Stromal cell of bone marrow (primary cell): Measurements from ENCODE around the gene ARID3B.
"Not testable (repeated sequence)": the region's sequence is repeated elsewhere in the genome, so short reads cannot be mapped to it uniquely, and the experiment has no call there.

ENCODE experiments used
- DNase-seq: peaks from one replicate; pipeline ENCODE4 v3.0.0-alpha.2; 2012; ENCODE audit warnings: low read depth

ARID3B gene

GRCh38 chr15:74621546-74621920 is 80.5 kb downstream of the ARID3B start:
- no peak for DNase-seq

GRCh38 chr15:74621936-74622335 is 80.9 kb downstream of the ARID3B start:
- no peak for DNase-seq

- no peak for DNase-seq
These were observed 81.7 kb downstream of the ARID3B start for GRCh38 chr15:74622758-74623157.

GRCh38 chr15:74624020-74624602 is 83.1 kb downstream of the ARID3B start:
- DNase-seq: no peak

- no peak for DNase-seq
These were observed 84.7 kb downstream of the ARID3B start for GRCh38 chr15:74625693-74626092.

DNA sequence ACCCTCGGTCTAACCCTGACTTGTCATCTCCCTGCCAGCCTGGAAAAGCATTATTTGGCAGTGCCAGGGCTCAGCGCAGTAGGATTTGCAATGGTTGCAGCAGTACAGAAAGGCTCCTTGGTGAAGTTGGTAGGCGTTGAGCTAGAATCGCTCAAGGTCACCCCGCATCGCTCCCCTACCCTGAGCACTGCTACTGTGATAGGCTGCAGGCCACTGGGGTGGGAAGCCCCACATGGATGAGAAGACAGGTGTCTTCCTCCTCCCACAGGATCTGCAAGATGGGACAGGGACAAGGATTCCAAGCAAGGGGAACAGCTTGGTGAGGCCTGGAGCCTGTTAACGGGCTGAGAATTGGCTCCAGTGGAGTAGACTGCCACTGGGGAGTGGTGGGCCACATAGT is 85.3 kb downstream of the ARID3B start:
- no peak for DNase-seq

- DNase-seq: no peak
These were observed 86.0 kb downstream of the ARID3B start for GRCh38 chr15:74626752-74627692.

DNA sequence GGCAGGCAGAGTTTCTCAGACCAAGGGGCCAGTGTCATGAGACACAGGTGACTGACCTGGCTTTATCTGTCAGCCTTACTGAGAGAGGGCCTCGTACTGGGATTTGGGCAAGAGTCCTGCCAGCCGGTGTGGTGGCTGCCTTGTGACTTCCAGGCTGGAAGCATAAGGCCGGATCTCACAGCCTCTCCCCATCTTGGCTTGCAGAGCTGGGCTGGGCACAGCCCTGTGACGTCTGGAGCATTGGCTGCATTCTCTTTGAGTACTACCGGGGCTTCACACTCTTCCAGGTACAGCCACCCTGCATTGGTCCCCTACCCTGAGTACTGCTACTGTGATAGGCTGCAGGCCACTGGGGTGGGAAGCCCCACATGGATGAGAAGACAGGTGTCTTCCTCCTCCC is 86.7 kb downstream of the ARID3B start:
- DNase-seq: no peak

DNA sequence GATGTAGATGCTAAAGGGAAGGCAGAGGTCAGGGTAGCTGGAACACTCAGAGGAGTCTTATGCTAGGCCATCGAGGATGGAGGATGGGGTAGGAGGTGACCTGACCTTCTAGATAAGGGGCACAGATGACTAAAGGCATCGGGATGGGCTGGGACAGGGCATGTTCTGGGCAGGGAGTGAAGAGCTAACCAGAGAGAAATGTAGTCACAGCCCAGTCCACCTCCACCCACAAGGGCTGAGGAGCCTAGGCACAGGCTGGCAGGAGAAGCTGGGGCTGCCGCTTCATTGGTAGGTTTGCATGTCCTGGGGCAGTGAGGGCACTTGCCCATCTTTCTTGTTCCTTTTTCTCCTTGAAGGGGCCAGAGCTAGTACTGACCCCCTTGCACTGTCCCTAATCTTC is 87.2 kb downstream of the ARID3B start:
- DNase-seq: no peak

DNA sequence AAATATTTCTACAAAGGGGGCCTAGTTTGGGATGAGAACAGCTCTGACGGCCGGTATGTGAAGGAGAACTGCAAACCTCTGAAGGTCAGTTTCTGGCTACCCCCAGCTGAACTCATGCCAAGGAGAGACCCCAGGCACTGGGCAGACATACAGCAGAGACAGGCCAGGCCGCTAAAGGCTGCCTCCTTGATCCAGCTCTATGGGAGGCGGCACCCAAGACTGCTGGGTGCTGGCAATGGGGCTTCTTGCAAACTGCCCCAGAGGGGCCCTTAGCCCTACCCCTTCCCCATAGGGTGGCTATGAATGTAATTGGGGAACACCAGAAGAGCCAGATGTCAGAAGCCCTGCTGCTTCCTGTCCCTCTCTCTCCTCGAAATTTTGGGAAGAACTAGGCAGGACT is 87.9 kb downstream of the ARID3B start:
- no peak for DNase-seq

GRCh38 chr15:74629696-74630095 is 88.7 kb downstream of the ARID3B start:
- DNase-seq: not testable (repeated sequence)

GRCh38 chr15:74630284-74631086 is 89.5 kb downstream of the ARID3B start:
- DNase-seq: no peak

- no peak for DNase-seq
These were observed 90.0 kb downstream of the ARID3B start for GRCh38 chr15:74631087-74631385.

- no peak for DNase-seq
These were observed 90.4 kb downstream of the ARID3B start for GRCh38 chr15:74631408-74631807.

DNA sequence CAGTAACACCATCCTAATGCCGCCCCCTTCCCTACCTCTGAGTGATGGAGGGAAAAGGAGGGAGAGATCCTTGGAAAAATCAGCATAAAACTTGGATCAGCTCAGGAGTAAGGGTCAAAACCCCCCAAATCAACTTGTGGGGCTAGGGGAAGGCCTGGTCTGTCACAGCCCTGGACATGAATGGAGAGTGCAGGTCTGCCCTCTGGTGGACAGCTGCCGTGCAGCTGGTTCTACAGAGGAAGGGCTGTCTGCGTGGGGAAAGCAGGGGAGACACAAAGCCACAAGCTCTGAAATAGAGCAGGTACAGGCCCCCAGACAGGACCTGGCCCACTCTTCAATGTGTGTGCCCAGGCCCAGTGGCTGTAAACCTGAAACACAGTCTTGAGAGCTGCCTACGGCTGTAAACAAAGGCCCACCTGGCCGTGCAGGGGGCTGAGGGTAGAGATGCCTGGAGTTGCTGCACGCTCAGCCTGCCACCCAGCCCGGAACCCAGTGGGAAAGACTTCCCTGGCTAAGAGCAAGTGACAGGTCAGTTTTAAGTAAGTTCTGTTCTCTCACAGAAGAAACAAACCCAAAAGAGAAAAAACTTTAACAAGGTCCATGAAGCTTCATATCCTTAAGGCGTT is 91.0 kb downstream of the ARID3B start:
- no peak for DNase-seq

- DNase-seq: no peak
These were observed 91.6 kb downstream of the ARID3B start for GRCh38 chr15:74632601-74633000.

GRCh38 chr15:74633781-74634180 is 92.8 kb downstream of the ARID3B start:
- DNase-seq: no peak

DNA sequence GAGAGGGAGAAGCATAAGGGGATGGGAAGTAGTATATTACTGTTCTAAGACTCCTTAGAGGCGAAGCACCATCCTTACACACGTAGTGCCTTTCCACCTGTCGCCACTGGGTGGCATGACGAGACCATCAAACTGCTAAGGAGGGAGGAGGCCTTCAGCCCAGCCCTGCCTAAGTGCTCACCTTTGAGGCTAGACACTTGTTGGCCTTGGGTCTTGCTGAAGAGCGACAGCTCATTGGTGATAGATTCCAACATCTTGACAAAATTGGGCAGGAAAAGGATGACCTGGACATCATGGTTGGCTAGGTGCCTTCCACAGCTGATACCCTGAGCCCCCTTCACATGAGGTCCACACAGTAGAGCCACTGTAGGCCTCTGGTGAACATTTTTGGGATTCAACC is 94.2 kb downstream of the ARID3B start:
- DNase-seq: no peak

DNA sequence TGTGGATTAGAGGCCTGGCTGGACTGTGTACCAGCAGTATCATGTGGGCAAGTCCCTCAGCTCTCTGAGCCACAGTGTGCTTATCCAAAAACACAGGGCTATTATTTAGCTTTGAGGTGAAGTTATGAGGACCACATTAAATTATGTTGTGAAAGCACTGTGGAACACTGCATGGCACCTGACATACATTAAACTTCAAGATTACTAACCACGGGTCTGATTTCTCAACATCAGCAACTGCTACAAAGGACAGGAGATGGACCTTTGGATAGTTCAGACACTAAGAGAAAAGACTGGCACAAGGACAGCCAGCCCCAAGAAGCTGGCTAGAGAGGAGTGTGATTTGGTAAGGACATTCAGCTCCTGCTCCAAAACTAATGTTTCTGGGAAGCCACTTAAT is 96.0 kb downstream of the ARID3B start:
- DNase-seq: no peak

DNA sequence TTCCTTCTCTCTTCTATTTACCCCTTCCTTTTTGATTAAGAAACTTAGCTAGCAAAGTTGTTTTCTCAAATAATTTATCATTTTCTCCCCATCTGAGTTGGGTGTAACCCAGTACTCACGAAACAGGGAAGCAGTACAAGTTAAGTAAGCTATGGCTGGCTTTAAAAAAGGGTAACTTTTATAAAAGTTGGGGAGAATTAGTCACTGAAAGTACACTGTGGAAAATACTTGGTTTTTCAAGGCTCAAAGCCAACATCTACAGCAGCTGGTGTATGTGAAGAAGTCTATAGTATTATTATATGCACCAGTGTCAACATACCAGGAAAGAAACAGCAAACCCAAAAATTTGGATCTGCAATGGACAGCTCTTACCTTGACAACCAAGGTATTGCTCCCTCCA is 100.1 kb downstream of the ARID3B start:
- no peak for DNase-seq

DNA sequence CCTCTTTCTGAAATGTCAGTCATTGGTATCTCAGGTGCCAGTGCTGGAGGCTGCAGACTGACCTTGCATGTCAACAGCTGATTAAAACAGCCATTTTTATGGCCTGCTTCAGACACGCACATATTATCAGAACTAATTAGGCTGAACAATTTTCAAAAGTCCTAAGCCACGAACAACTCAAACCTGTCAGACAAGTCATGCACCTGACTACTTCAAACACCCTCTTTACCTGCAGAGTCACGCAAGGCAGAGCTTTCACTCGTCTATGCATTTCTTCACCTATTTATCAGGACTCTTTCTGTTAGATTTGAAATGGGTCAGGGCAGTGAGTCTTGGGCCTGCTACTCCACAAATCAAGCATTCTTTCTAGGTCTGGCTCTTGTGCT is 101.3 kb downstream of the ARID3B start:
- DNase-seq: no peak
